NCI-H1436 treated with DMSO at 0.1 percent for 48 hours (cell line): ENCODE results near the gene ZNF646.

ENCODE experiments used
- DNase-seq: peaks from one replicate; lab custom pipeline; 2025; lab: John Stamatoyannopoulos, UW

The ZNF646 gene

GRCh38 chr16:31108035-31108793, 34.0 kb downstream of the ZNF646 start, which contains the start of gene BCKDK:
TSS of gene BCKDK (plus strand) at chr16:31108386. CDS start at chr16:31109224, 838 bp downstream.
- DNase-seq = no peak

- DNase-seq = no peak
These were observed 34.8 kb downstream of the ZNF646 start for GRCh38 chr16:31108794-31109558.

- DNase-seq = no peak
These were observed 35.4 kb downstream of the ZNF646 start for GRCh38 chr16:31109622-31110021.

- DNase-seq = no peak
These were observed 36.1 kb downstream of the ZNF646 start for GRCh38 chr16:31110106-31111034.

GRCh38 chr16:31111881-31112466, 37.8 kb downstream of the ZNF646 start:
- DNase-seq = no peak

- DNase-seq = no peak
These were observed 38.5 kb downstream of the ZNF646 start for GRCh38 chr16:31112711-31113110.

GRCh38 chr16:31113121-31114120, 39.2 kb downstream of the ZNF646 start:
- no peak for DNase-seq

- no peak for DNase-seq
These were observed 40.2 kb downstream of the ZNF646 start for GRCh38 chr16:31114468-31114867.

- DNase-seq = peak; percentile 86
These were observed 43.4 kb downstream of the ZNF646 start, which contains the start of gene KAT8 for GRCh38 chr16:31117384-31118222. TSS of gene KAT8 (plus strand) at chr16:31117664. CDS start at chr16:31117682, 18 bp downstream.

GRCh38 chr16:31118223-31119155, 44.3 kb downstream of the ZNF646 start:
- no peak for DNase-seq

- DNase-seq = no peak
These were observed 45.9 kb downstream of the ZNF646 start for GRCh38 chr16:31120129-31120528.

- no peak for DNase-seq
These were observed 51.6 kb downstream of the ZNF646 start for GRCh38 chr16:31125844-31126243.

- DNase-seq = no peak
These were observed 53.0 kb downstream of the ZNF646 start for GRCh38 chr16:31127182-31127581.

GRCh38 chr16:31128711-31129567, 54.7 kb downstream of the ZNF646 start:
- no peak for DNase-seq

- no peak for DNase-seq
These were observed 55.5 kb downstream of the ZNF646 start for GRCh38 chr16:31129568-31130335.

- no peak for DNase-seq
These were observed 56.2 kb downstream of the ZNF646 start for GRCh38 chr16:31130336-31130891.
